Mucosa of descending colon (tissue), 3 donors: ENCODE results near the gene TAPBP. TPM values are rescaled to one million over a fixed set of nuclear protein-coding genes. Genes with fewer than 3 reads are reported as not detected.

ENCODE experiments used
- ATAC-seq: fragments of 200-7000 bp; cut with Tn5 transposase; one replicate; pipeline ENCODE4 v1.9.1; 2020; ENCODE audit warnings: mild to moderate bottlenecking, moderate library complexity
- DNase-seq, 3 donors: peaks; one replicate each; pipeline ENCODE4 v3.0.0-alpha.2; 2020
- H3K36me3 ChIP-seq: fragments of 200-600 bp; one replicate; pipeline ENCODE4 v1.8.0; 2021; ENCODE audit warnings: low read depth, mild to moderate bottlenecking
- H3K4me1 ChIP-seq: fragments of 200-600 bp; one replicate; pipeline ENCODE4 v1.8.0; 2021; ENCODE audit warnings: low read depth, mild to moderate bottlenecking
- H3K4me3 ChIP-seq: fragments of 200-600 bp; one replicate; pipeline ENCODE4 v1.8.0; 2021; ENCODE audit warnings: mild to moderate bottlenecking
- H3K9me3 ChIP-seq: fragments of 200-600 bp; one replicate; pipeline ENCODE4 v1.8.0; 2021; ENCODE audit warnings: mild to moderate bottlenecking
- intact Hi-C, 2 donors: fragments of 100-400 bp; cut with DNase I in 1 of 2; cut with micrococcal nuclease in 1 of 2; formaldehyde crosslinking; loops; one replicate each; pipeline versions ENCODE4 v1.11.0 to v1.11.1; 2022; cut with DNase I, micrococcal nuclease
- total RNA-seq, 3 donors: library from RNA; stranded (reverse); fragmentation: NEBNext Ultra II Directional in 2 of 3; extraction: Animal tissue kit (Norgen Biotek cat#: 25700) in 2 of 3; gene quantifications; one replicate each; pipeline versions ENCODE4 v1.2.1 to v1.2.4, GENCODE V29; 2021 to 2023
- TF ChIP-seq, protein P1 (sequence below): fragments of 200-600 bp; IDR thresholded peaks from one replicate; pipeline ENCODE4 v1.8.0; 2022; ENCODE audit warnings: antibody characterized with exemption, mild to moderate bottlenecking
- donor health status: DM: no; HTN: no; CAD: no; lungs with moderate emphysema.
- donor health status: DM: no; HTN: no; CAD: no.
- donor health status: DM: no; HTN: yes; CAD: no.

Gene TAPBP
- total RNA-seq, 3 donors from 2014 or later, result 179 to 321 (median 258) TPM

DNA sequence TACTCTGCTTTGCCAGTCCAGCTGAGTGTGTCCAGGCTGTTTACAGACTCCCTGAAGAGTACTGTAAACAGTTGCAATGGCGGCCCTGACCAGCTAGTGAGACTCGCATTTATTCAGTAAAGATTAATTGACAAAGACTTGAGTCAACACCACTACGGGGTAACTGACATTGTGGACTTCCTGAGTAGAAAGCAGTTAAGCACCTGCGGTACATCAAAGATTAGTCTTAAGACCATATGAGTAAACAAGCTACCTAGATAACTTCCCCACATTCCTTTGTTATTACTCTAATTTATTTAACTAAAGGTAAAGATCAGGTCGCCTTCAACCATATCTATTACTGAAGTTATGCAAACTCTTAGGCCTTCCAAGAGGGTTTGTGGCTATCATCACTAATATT, 54.8 kb downstream of the TAPBP start:
- no peak for DNase-seq
- H3K36me3 ChIP-seq, result no peaks in the 10 kb centered on the region
- intact Hi-C loops, result no loop called here

DNA sequence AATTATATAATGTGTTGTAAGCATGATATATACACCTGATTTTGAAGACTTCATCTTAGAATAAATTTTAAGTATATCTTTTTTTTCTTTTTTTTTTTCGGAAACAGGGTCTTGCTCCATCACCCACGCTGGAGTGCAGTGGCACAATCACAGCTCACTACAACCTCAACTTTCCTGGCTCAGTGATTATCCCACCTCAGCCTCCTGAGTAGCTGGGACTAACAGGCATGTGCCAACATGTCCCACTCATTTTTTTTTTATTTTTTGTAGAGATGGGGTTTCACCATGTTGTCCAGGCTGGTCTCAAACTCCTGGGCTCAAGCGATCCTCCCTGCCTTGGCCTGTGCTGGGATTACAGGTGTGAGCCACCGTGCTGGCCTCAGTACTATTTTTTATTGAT, 59.3 kb downstream of the TAPBP start:
- DNase-seq (no peak), ATAC-seq (no peak)
- TF ChIP-seq, protein P1, sequence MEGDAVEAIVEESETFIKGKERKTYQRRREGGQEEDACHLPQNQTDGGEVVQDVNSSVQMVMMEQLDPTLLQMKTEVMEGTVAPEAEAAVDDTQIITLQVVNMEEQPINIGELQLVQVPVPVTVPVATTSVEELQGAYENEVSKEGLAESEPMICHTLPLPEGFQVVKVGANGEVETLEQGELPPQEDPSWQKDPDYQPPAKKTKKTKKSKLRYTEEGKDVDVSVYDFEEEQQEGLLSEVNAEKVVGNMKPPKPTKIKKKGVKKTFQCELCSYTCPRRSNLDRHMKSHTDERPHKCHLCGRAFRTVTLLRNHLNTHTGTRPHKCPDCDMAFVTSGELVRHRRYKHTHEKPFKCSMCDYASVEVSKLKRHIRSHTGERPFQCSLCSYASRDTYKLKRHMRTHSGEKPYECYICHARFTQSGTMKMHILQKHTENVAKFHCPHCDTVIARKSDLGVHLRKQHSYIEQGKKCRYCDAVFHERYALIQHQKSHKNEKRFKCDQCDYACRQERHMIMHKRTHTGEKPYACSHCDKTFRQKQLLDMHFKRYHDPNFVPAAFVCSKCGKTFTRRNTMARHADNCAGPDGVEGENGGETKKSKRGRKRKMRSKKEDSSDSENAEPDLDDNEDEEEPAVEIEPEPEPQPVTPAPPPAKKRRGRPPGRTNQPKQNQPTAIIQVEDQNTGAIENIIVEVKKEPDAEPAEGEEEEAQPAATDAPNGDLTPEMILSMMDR, result no peak
- H3K4me3 ChIP-seq, result no peak overlapping the region
- H3K4me1 ChIP-seq, result peaks cover 7% of the 10 kb centered on the region
- no peaks in the 10 kb centered on the region for H3K9me3 ChIP-seq
- H3K36me3 ChIP-seq, result no peaks in the 10 kb centered on the region
- intact Hi-C loops, result no loop called here

More for the DNA sequence above, 54.8 kb downstream of the TAPBP start:
- no peak for ATAC-seq
- TF ChIP-seq, protein P1, result no peak
- Histone ChIP-seq H3K4me1 (no peaks in the 10 kb centered on the region), H3K9me3 (no peaks in the 10 kb centered on the region), H3K4me3 (no peak overlapping the region)

DNA sequence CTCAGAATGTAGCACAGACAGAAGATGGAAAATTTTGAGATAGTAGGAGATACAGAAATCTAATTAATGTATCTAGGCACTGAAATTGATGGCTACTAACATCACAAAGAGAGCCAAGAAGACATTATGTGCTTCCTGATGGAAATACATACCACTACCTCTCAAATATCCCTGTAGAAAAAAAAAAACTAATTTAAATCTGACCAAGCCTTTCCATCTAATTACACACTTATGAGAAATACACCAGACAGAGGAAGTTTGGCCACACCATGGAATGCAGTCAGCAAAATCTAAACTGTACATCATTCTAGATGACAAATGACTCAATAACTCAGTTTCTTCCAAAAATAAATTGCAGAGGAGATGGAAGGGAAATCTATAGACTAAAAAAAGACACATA, 61.1 kb downstream of the TAPBP start:
- Histone ChIP-seq H3K36me3 (no peaks in the 10 kb centered on the region), H3K9me3 (no peaks in the 10 kb centered on the region), H3K4me3 (no peak overlapping the region), H3K4me1 (peaks cover 15% of the 10 kb centered on the region)
- DNase-seq (no peak), ATAC-seq (no peak)
- intact Hi-C loops, result no loop called here
- TF ChIP-seq, protein P1, result no peak

DNA sequence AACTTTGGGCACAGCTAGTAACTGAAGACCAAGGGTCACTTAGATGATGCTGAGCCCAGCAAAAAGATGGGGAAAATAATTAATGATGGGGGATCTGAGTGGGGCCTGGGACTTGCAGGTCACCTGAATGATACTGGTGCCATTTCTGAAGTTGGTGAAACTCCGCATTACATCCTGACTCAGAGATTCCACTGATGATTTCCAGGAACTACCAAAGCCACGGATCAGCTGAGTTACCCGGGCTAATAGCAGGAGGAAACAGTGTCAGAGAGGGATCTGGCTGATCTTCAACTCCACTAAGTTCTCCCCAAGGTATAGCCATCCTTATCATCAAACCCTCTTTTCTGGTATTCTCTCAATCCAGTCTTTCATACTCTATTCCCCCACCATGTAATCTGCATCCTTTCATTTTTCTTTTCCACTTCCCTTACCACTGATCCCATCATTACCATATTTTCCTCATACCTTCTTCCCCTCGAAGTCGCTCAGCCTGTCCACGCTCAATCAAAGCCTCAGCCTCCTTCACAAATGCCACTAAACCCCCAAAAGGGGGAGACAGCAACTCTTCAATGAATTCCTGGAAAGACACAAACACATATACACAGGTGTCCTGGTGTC, 62.4 kb downstream of the TAPBP start:
- intact Hi-C loops, result no loop called here
- H3K9me3 ChIP-seq, result no peaks in the 10 kb centered on the region
- no peak overlapping the region for H3K4me3 ChIP-seq
- no peaks in the 10 kb centered on the region for H3K36me3 ChIP-seq
- TF ChIP-seq, protein P1, result no peak
- no peak for ATAC-seq
- DNase-seq, result no peak
- H3K4me1 ChIP-seq, result peaks cover 15% of the 10 kb centered on the region

DNA sequence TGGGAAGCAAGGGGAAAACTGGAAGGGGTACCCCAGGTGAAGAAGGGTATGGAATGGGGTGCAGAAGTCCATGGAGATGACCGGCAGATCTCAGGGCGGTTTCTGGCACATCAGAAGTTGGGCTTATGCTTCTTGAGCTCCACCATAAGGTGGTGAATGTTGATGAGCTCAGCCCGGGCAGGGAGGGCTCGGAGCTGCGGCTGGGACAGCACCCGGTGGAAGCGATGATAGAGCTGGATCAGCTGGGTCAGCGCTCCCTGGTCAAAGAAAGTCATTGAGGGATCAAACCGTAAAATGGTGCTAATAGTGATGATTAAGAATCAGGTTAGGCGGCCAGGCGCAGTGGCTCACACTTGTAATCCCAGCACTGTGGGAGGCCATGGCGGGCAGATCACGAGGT, 63.1 kb downstream of the TAPBP start:
- no peaks in the 10 kb centered on the region for H3K9me3 ChIP-seq
- peaks cover 15% of the 10 kb centered on the region for H3K4me1 ChIP-seq
- H3K4me3 ChIP-seq, result no peak overlapping the region
- intact Hi-C loops, result no loop called here
- ATAC-seq, result no peak
- H3K36me3 ChIP-seq, result no peaks in the 10 kb centered on the region
- TF ChIP-seq, protein P1, result no peak
- DNase-seq, result no peak
